Measurements from ENCODE around the gene CSF2RB. TPM values are rescaled to one million over a fixed set of nuclear protein-coding genes. Genes with fewer than 3 reads are reported as not detected.
A peak's percentile ranks its signal among the peaks of the same experiment; 100 is the strongest.

CSF2RB gene
- total and polyA plus RNA-seq, 10 of the 15 experiments (the other 5 are each of a cell fraction or from before 2014, with no cell fraction given): 0.82 to 12.5 (median 5.4) TPM

- TF ChIP-seq SREBF2 (IDR thresholded peaks at IDR 0.05; ENCODE audit: low read length) (no peak), JUND (IDR thresholded peaks at IDR 0.05; ENCODE audit: low read depth, low read length) (no peak), TCF7 (IDR thresholded peaks at IDR 0.05; ENCODE audit: borderline replicate concordance) (no peak), CREB1 (IDR thresholded peaks at IDR 0.05; ENCODE audit: low read depth) (peak; percentile 47; the same call in 1 of the 2 replicates), RBBP5 (conservative IDR thresholded peaks at IDR 0.05) (no peak), RFX5 (IDR thresholded peaks at IDR 0.05; ENCODE audit: low read depth, low read length) (no peak), CHD2 (IDR thresholded peaks at IDR 0.05; ENCODE audit: borderline replicate concordance, low read depth, low read length) (no peak), ZBED1 (IDR thresholded peaks at IDR 0.05; ENCODE audit: borderline replicate concordance) (no peak), ZNF207 (IDR thresholded peaks at IDR 0.05; ENCODE audit: borderline replicate concordance) (no peak)
Measured at GRCh38 chr22:36954251-36955014, 41.0 kb downstream of the CSF2RB start (continued).

GRCh38 chr22:36955691-36956090 lies 42.3 kb downstream of the CSF2RB start:
- no peak overlapping the region for H3K9ac ChIP-seq (ENCODE audit: control insufficient read depth, insufficient read depth, low read length)
- no peaks in the 10 kb centered on the region for H3K36me3 ChIP-seq (ENCODE audit: control insufficient read depth in 2 of 2, insufficient read depth in 2 of 2, low read length in 1 of 2)
- no peak overlapping the region for H2AFZ ChIP-seq (ENCODE audit: control insufficient read depth, low read depth, low read length)
- no peaks in the 10 kb centered on the region; a peak in 2 of 4 replicates for H3K27me3 ChIP-seq (replicated peaks in 1 of 2; ENCODE audit: control insufficient read depth in 2 of 2, insufficient read depth in 2 of 2, low read length in 1 of 2)
- peaks cover 1% of the 10 kb centered on the region; the same call in 2 of the 3 replicates for H3K9me3 ChIP-seq (replicated peaks; ENCODE audit: control insufficient read depth, insufficient read depth, low read length)
- in situ Hi-C loops (cut with MboI): no loop called here
- ChIA-PET CTCF (interaction anchor here (0.9 to 2.6 kb wide), 2 partner anchors 22 to 99 kb away, joined by 4 to 6 read pairs; no protein-coding TSS in a partner anchor), SMC1A (ENCODE audit: uncharacterized antibody, unreplicated experiment) (interaction anchor here (0.6 to 1.6 kb wide), 3 partner anchors 9 to 82 kb away, joined by 3 to 5 read pairs (median 3); no protein-coding TSS in a partner anchor), RAD21 (ENCODE audit: unreplicated experiment) (no interaction called here), POLR2A (interaction anchor here (1.6 kb wide), 1 partner anchor 14 kb away, joined by 3 read pairs; no protein-coding TSS in a partner anchor)
- no peak overlapping the region for H3K27ac ChIP-seq (ENCODE audit: control insufficient read depth, insufficient read depth)
- 94% methylated on average over 1 of the region's 1 CpG for WGBS (ENCODE audit: insufficient coverage, insufficient replicate concordance, low lambda C conversion rate, missing lambda C conversion rate)
- ATAC-seq (no peak), FAIRE-seq (no peak), DNase-seq (ENCODE audit: low read depth, low spot score) (no peak)
- no TSS peak for BruUV-seq (replicated peaks)
- H3K4me1 ChIP-seq (ENCODE audit: control insufficient read depth, insufficient read depth, low read length): peaks cover 17% of the 10 kb centered on the region
- intact Hi-C loops (cut with micrococcal nuclease; ENCODE audit: unreplicated experiment): no loop called here
- H3K4me2 ChIP-seq (ENCODE audit: control insufficient read depth, insufficient read depth): no peak overlapping the region
- TF ChIP-seq MLLT1 (IDR thresholded peaks at IDR 0.05) (no peak), MYC (IDR thresholded peaks at IDR 0.05; ENCODE audit: insufficient read depth, insufficient read length, insufficient replicate concordance, low read length, severe bottlenecking) (no peak), IRF3 (IDR thresholded peaks at IDR 0.05) (no peak), SMC3 (IDR thresholded peaks at IDR 0.05; ENCODE audit: borderline replicate concordance, low read length) (no peak), CBFB (IDR thresholded peaks at IDR 0.05; ENCODE audit: low read depth) (no peak), BCL3 (IDR thresholded peaks at IDR 0.05; ENCODE audit: borderline replicate concordance, insufficient read depth, low read depth, low read length, poor library complexity, severe bottlenecking) (no peak), TARDBP (IDR thresholded peaks at IDR 0.05; ENCODE audit: borderline replicate concordance) (no peak), FOXM1 (IDR thresholded peaks at IDR 0.05; ENCODE audit: low read depth, low read length) (no peak), EGR1 (IDR thresholded peaks at IDR 0.05; ENCODE audit: borderline replicate concordance in 1 of 2, low read depth in 2 of 2, low read length in 2 of 2) (no peak)
- H3K4me3 ChIP-seq: no peak overlapping the region
- H3K79me2 ChIP-seq (ENCODE audit: control insufficient read depth, insufficient read depth, low read length): no peaks in the 10 kb centered on the region
- no peaks in the 10 kb centered on the region for H4K20me1 ChIP-seq (ENCODE audit: control insufficient read depth, insufficient read depth)

All from GM12878 (cell line).